NOMO-1 (cell line): Measurements from ENCODE around the gene NRDE2.

Experiments
- DNase-seq, 2 experiments: peaks; one replicate each; lab custom pipeline; 2025; ENCODE audit not compliant: unreplicated experiment in 2 of 2; lab: John Stamatoyannopoulos, UW

NRDE2 gene

GRCh38 chr14:90300611-90301047 lies 31.1 kb downstream of the NRDE2 start:
- DNase-seq = peak; percentile 79 to 93

- peak; percentile 61 to 84 for DNase-seq
Measured at GRCh38 chr14:90299408-90299807, 32.3 kb downstream of the NRDE2 start.

DNA sequence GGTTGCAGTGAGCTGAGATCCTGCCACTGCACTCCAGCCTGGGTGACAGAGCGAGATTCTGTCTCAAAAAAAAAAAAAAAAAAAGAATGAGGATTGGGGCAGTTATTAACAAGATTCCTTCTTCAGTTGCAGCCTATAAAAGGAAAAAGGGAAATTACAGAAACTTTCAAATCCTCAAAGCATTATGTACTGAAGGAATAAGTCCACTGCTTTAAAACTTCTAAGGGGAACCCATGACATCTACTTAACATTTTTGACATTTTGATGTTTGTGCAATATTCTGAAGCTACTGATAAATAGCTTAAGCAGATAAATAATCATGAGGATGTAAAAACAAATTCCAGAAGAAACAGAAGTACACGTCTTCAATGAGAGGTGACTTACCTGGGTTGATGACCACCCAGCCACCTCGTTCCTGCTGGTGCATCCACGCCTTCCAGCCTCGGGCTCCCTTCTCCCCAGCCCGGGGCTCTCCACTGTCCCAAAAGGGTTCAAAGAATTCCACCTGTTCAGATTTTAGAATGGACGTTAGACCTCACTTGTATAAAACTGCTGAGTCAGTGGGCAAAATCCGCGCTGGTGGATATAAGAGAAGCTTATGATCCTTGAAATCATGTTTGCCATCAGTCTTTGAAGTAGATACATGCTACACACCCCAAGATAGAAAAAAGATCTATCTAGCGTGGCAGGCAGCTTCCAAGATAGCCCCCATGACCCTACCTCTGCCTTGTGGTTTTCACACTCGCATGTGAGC lies 33.7 kb downstream of the NRDE2 start:
- peak in 1 of 2 experiments; percentile 2 for DNase-seq

DNA sequence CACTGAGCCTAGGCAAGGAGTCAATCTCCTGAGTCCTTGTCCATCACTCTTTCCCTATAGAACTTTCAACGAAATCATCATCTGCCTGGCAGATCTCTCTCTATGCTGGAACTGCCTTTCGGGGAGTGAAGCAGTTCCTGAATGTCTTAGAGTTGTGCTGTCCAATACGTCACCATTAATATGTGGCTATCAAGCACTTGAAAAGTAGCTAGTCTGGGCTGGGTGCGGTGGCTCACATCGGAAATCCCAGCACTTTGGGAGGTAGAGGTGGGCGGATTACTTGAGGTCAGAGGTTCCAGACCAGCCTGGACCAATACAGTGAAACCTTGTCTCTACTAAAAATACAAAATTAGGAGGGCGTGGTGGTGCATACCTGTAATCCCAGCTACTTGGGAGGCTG lies 35.1 kb downstream of the NRDE2 start:
- no peak for DNase-seq

- DNase-seq = peak; percentile 60 to 88
Measured at GRCh38 chr14:90295870-90296516, 35.7 kb downstream of the NRDE2 start.

DNA sequence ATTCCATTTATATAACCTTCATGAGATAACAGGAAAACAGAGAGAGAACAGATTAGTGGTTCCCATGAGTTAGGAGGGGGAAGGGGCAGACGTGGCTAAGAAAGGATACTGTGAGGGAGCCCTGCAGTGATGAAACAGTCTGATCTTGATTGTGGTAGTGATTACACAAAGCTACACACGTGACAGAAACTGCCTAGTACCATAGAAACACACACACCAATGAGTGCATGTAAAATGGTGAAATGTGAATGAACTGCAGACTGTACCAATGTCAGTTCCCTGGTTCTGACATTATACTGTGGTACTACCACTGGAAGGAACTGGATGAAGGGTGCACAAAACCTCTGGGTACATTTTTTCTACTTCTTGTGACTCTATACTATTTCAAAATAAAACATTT lies 36.9 kb downstream of the NRDE2 start:
- DNase-seq = peak; percentile 53 to 81

GRCh38 chr14:90293766-90294730 lies 37.7 kb downstream of the NRDE2 start:
- no peak for DNase-seq

- DNase-seq = no peak
Measured at GRCh38 chr14:90291699-90292098, 40.0 kb downstream of the NRDE2 start.

DNA sequence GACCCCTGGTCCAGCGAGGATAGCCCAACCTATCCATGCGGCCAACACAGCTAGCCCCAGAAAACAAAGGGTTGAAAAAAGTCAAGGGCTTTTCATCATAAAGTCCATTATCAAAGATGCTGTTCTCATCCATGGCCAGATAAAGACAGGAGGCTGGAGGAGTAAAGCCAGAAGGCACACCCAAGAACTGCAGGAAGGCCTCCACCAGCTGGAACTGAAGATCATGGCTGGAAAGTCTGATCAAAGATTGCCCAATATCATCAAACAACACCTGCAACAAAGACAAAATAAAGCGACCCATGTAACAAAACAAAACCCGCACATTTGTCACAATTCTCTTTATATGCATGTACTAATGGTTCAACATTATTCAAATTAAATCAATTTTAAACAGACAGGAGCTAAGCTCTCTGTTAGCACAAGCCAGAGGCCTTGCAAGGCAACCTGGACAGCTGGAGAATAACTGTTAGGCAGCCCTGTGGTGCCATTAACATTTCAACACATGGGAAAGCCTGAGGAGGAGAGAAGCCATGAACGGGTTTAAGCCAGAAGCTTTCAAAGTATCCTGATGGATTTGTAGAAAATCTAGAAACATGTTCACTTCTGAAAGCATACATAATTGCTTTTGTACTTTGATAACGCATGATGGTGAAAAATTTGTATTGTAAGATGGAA lies 41.3 kb downstream of the NRDE2 start:
- no peak for DNase-seq

GRCh38 chr14:90288651-90289355 lies 42.9 kb downstream of the NRDE2 start:
- DNase-seq = no peak

- DNase-seq = no peak
Measured at GRCh38 chr14:90287791-90288190, 44.0 kb downstream of the NRDE2 start.

- no peak for DNase-seq
Measured at GRCh38 chr14:90281756-90282155, 50.0 kb downstream of the NRDE2 start.

- no peak for DNase-seq
Measured at GRCh38 chr14:90281261-90281660, 50.5 kb downstream of the NRDE2 start.

- DNase-seq = no peak
Measured at GRCh38 chr14:90280096-90280495, 51.6 kb downstream of the NRDE2 start.

DNA sequence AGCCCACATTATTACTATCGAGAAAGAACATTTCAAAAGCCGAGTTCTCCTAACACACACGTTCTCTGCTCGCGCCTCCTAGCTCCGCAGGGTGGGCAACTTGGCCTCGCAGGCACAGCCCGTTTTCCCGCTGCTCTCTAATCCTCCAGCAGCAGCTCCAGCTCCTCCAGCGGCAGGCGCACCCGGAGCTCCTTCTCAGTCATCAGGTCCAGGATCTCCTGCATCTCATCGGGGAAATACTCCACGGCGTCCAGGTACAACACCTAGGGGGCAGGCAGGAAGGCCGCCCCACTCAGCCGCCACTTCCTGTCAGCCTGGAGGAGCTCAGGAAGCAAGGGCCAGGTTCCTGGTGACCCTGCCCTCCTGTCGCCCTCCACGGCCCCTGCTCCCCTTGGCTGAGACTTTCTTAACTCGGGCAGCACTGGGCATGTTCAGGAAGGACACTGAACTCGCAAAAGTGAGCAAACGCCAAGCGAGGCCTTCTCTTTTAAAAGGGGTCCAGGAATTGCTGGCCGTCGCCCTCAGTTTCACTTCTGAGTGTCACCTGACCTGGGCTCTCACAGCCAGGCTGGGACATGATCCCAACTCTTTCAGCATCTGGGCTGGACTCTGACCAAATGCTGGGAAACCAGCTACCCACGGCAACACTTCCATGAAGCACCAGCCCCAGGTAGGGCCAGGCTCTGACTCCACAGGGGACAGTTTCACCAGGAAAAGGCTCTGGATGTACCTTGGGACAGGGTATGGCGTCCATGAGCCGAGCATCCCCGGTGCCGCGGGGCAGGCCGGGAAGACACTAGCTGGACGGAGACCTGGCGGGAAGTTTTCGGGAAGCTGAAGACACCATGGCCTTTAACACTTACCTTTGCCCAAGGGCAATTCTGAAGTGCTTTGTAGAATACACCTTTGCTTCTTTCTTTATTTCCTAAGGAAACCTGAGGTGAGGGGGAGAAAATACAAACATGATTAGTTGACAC lies 53.3 kb downstream of the NRDE2 start:
- DNase-seq = no peak

- DNase-seq = no peak
Measured at GRCh38 chr14:90277581-90278198, 54.1 kb downstream of the NRDE2 start.

DNA sequence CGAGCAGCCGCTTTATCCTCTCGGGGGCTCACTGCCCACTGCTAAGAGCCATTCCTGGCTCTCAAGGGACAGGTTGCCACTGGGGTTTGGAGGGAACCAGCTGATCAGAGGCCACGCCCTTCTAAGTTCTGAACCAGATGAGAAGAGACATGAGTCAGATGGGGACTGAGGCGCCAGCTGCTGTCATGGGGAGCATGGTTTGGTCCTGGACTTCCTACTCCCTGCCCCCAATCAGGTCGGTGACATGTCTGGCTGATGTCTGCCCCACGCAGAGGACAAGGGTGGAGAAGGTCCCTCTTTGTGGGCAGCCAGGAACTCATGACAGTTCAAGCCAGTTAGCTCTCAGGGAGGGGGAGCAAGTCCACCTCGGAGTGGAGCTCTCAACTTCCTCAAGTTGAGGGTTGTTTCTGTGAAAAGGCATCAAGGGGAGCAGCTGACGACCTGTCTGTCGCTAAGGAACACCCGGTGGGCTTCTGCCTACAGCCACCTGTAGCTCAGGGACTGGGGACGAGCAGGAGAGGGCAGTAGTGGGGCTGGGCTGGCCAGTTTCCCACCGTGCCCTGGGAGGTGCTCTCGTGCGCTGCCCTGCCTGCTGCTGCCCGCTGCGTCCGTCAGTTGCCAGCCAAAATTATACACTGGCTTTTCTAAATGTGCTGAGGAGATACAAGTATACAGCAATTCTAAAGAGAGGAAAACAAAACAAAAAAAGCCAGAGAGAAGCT lies 54.9 kb downstream of the NRDE2 start:
- DNase-seq = no peak

DNA sequence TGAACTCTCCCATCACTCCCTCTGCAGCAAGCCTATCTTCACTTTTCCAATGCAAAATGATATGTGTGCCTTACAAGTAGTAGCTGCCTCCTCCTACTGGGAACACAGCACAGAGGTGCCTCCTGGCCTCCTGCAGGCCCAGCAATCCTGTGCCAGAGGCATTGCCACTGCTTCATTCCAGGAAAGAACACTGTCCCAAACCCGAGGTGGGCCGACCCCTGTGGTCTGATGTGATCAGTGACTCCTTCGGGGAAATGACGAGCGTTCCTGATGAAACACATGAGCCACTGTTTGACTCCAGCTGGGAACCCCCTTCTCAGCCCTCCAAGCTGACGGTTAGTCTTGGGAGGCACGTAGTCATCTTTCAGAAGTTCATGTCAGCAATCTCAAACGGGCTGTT lies 55.9 kb downstream of the NRDE2 start:
- DNase-seq = no peak
